GM12892 (cell line): ENCODE data around the gene ZNHIT6.

Source experiments
- POLR2A ChIP-seq: IDR thresholded peaks from 2 replicates; pipeline ENCODE4 v1.6.1; 2011; ENCODE audit warnings: low read depth, low read length, control low read depth
- TAF1 ChIP-seq: IDR thresholded peaks from 2 replicates; pipeline ENCODE4 v1.6.1; 2011; ENCODE audit warnings: low read depth, mild to moderate bottlenecking, control low read depth, low read length, borderline replicate concordance

DNA sequence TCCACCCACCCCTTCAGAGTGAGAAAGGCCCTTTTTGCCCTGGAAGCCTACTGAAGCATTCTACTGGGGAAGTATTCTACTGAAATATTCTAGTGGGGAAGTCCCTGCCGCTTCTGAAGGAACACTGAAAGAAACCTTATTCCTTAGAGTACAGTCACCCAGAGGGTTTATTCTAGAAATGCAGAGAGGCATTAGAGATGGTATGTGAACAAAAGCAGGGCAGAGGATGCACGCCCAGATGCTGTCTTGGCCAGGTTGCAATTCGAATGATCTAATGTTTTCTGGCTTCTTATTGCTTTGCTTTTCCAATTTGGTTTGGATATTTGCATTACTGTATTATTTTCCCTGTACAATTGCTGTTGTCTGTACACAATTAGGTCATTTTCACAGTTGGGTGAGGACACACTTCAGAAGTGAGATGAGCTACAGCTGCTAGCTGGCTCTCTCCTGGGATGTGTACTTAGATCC lies 90.6 kb downstream of the ZNHIT6 start:
- no peak for TF ChIP-seq POLR2A
- TF ChIP-seq TAF1 = no peak
